SK-N-SH treated with all-trans-retinoic acid at 6 μM for 48 hours (cell line): Measurements from ENCODE around the gene TSC22D1.

Experiments
- ZNF70 ChIP-seq: fragments of 450-650 bp; formaldehyde crosslinking; IDR thresholded peaks from 2 replicates; pipeline ENCODE4 v1.5.0; 2020; ENCODE audit warnings: mild to moderate bottlenecking, moderate library complexity
- TF ChIP-seq, protein P1 (sequence below): fragments of 250-450 bp; sonication (Bioruptor Pico); IDR thresholded peaks from 2 replicates; pipeline ENCODE4 v1.5.1; 2020; ENCODE audit warnings: low read depth, mild to moderate bottlenecking, moderate library complexity
- TF ChIP-seq, protein P2 (sequence below): fragments of 250-450 bp; sonication (Bioruptor Pico); IDR thresholded peaks from 2 replicates; pipeline ENCODE4 v1.8.0; 2021; ENCODE audit warnings: low read depth, mild to moderate bottlenecking, moderate library complexity, borderline replicate concordance

DNA sequence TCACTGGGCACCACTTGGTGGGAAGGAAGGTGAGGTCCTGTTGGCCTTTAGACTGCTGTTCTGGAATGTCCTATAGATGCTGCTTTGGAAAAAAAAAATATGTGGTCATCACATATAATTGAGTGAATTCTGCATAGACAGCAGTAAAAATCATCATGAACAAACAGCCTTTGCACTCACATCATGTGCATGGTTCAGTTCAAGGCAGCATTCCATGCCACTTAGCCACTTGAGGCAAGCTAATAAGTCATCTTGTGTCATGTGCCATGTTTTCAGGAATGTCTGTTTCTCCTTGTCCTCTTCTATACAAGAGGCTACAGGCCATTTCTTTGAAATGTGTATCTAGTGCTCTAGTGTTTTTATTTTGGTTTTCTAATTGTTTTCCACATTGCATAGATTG is 43.9 kb upstream of the TSC22D1 start:
- TF ChIP-seq, protein P1, sequence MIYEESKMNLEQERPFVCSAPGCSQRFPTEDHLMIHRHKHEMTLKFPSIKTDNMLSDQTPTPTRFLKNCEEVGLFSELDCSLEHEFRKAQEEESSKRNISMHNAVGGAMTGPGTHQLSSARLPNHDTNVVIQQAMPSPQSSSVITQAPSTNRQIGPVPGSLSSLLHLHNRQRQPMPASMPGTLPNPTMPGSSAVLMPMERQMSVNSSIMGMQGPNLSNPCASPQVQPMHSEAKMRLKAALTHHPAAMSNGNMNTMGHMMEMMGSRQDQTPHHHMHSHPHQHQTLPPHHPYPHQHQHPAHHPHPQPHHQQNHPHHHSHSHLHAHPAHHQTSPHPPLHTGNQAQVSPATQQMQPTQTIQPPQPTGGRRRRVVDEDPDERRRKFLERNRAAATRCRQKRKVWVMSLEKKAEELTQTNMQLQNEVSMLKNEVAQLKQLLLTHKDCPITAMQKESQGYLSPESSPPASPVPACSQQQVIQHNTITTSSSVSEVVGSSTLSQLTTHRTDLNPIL (CRISPR knock-in tag): no peak
- TF ChIP-seq ZNF70 (CRISPR knock-in tag): no peak
- TF ChIP-seq, protein P2, sequence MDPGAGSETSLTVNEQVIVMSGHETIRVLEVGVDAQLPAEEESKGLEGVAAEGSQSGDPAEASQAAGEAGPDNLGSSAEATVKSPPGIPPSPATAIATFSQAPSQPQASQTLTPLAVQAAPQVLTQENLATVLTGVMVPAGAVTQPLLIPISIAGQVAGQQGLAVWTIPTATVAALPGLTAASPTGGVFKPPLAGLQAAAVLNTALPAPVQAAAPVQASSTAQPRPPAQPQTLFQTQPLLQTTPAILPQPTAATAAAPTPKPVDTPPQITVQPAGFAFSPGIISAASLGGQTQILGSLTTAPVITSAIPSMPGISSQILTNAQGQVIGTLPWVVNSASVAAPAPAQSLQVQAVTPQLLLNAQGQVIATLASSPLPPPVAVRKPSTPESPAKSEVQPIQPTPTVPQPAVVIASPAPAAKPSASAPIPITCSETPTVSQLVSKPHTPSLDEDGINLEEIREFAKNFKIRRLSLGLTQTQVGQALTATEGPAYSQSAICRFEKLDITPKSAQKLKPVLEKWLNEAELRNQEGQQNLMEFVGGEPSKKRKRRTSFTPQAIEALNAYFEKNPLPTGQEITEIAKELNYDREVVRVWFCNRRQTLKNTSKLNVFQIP (CRISPR knock-in tag): no peak
